ENCODE results near the gene CRB1. TPM values are rescaled to one million over a fixed set of nuclear protein-coding genes. Genes with fewer than 3 reads are reported as not detected.

The CRB1 gene
- total RNA-seq, 1 experiment from 2014 or later: not detected

- Mint-ChIP-seq H3K27ac (no peak overlapping the region), H3K4me3 (no peak overlapping the region), H3K36me3 (ENCODE audit: insufficient read depth in 1 of 3, low read depth in 3 of 3) (no peaks in the 10 kb centered on the region), H3K27me3 (ENCODE audit: low read depth) (no peaks in the 10 kb centered on the region), H3K9me3 (no peaks in the 10 kb centered on the region), H3K4me1 (peaks cover 12 to 13% of the 10 kb centered on the region in 2 experiments)
- Histone ChIP-seq H4K8ac (replicated peaks; ENCODE audit: insufficient read length, low read depth, low read length) (no peak overlapping the region), H3K56ac (ENCODE audit: insufficient read length, low read depth, low read length) (no peak overlapping the region), H2AFZ (ENCODE audit: low read length) (no peak overlapping the region), H3K4ac (ENCODE audit: low read depth, low read length) (no peak overlapping the region), H2BK120ac (ENCODE audit: low read depth, low read length, poor library complexity, severe bottlenecking) (no peak overlapping the region), H3K9ac (ENCODE audit: extremely low read depth, insufficient read length, low read length) (no peak overlapping the region), H3K27ac (ENCODE audit: insufficient read length, low read depth, low read length) (no peak overlapping the region), H2BK20ac (ENCODE audit: low read depth, low read length, poor library complexity, severe bottlenecking) (no peak overlapping the region), H4K20me1 (ENCODE audit: control insufficient read depth, insufficient read depth, insufficient read length) (no peaks in the 10 kb centered on the region), H2BK12ac (ENCODE audit: insufficient read length, low read depth, low read length) (no peak overlapping the region), H2BK5ac (ENCODE audit: insufficient read length, low read length) (no peak overlapping the region), H3K79me2 (ENCODE audit: insufficient read depth, low read length) (no peaks in the 10 kb centered on the region), H3K18ac (ENCODE audit: insufficient read length, low read depth, low read length) (no peak overlapping the region), H3K23me2 (ENCODE audit: insufficient read length, low read depth, low read length, poor library complexity, severe bottlenecking) (no peaks in the 10 kb centered on the region), H3K79me1 (ENCODE audit: insufficient read depth, low read depth, low read length, poor library complexity, severe bottlenecking) (no peaks in the 10 kb centered on the region), H3T11ph (ENCODE audit: low read length) (no peak overlapping the region), H3K27me3 (ENCODE audit: insufficient read depth, low read length) (no peaks in the 10 kb centered on the region), H3K4me2 (ENCODE audit: insufficient read depth, insufficient read length, low read length) (no peak overlapping the region), H3K14ac (ENCODE audit: insufficient read depth, low read length) (no peak overlapping the region), H3K23ac (ENCODE audit: insufficient read length, low read depth, low read length) (no peak overlapping the region), H4K5ac (ENCODE audit: insufficient read length, low read depth, low read length) (no peak overlapping the region), H3K4me1 (ENCODE audit: insufficient read depth, low read length) (no peaks in the 10 kb centered on the region), H4K91ac (ENCODE audit: insufficient read length, low read depth, low read length) (no peak overlapping the region), H2BK15ac (ENCODE audit: low read depth, low read length) (no peak overlapping the region), H3K9me3 (ENCODE audit: control insufficient read depth, low read depth, low read length) (no peaks in the 10 kb centered on the region), H2AK5ac (ENCODE audit: insufficient read length, low read length) (no peak overlapping the region)
- no peak for DNase-seq
- no CpG with 5 or more reads among the region's 1 CpG for WGBS (ENCODE audit: extremely low coverage, insufficient read length, low lambda C conversion rate)
- TF ChIP-seq CTCF (conservative IDR thresholded peaks at IDR 0.05): no peak
Measured at GRCh38 chr1:197234581-197234980, 33.5 kb upstream of the CRB1 start.
